ENCODE data around the gene MED1.
"Not testable (repeated sequence)": the region's sequence is repeated elsewhere in the genome, so short reads cannot be mapped to it uniquely, and the experiment has no call there.

MED1 gene

GRCh38 chr17:39410279-39410678, 40.8 kb downstream of the MED1 start:
- no peak for DNase-seq

DNA sequence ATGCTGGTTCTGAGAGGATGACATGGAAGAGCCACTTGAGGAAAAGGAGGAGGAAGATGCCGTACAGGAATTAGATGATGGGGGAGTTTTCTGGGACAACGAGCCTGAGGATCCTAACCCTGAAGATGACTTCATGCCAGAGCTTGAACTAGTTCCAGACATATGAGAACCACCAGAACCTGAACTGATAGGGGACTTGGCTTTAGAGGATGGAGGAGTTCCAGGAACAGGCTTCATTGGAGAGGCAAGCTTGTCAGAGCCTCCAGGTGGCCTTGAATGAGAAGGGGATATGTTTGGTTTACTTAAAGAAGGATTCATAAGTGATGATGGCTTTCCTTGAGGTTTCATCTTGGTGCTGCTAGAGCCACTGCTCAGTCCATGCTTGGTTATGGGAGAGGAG, 42.7 kb downstream of the MED1 start:
- DNase-seq, result no peak

DNA sequence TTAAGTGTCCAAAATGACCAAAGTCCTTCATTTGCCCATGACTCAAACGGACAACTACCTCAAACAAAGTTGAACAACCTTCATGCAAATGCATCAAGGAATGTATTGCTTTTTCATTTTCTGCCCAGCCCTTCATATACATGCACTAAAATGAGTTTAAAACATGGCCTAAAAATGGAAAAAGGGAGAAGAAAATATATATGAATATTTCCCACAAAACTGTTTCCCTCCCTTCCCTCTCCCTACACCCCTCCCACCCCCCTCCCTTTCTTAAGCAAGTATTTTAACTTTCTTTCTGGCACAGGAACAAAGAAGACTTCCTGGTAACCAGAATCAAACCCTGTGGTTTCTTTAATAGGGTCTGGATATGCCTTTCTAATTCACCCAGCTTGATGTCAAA, 44.1 kb downstream of the MED1 start:
- no peak for DNase-seq

DNA sequence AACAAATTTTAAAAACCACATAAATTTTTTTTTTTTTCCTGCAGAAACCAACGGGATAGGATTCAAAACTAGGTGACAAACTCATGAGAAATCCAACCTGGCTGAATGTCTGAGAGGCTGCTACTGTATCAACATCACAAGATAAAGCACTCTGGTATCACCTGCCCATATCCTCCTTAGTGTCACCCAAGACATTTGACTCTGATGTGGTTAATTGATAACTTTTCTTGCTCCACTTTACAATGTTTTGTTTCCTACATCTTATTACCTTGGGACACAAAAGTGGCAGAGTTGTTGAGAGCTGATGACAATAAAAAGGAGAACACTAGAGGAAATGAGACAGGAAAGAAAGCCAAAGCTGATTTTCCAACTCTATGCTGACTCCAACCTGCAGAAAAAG, 45.6 kb downstream of the MED1 start:
- no peak for DNase-seq

DNA sequence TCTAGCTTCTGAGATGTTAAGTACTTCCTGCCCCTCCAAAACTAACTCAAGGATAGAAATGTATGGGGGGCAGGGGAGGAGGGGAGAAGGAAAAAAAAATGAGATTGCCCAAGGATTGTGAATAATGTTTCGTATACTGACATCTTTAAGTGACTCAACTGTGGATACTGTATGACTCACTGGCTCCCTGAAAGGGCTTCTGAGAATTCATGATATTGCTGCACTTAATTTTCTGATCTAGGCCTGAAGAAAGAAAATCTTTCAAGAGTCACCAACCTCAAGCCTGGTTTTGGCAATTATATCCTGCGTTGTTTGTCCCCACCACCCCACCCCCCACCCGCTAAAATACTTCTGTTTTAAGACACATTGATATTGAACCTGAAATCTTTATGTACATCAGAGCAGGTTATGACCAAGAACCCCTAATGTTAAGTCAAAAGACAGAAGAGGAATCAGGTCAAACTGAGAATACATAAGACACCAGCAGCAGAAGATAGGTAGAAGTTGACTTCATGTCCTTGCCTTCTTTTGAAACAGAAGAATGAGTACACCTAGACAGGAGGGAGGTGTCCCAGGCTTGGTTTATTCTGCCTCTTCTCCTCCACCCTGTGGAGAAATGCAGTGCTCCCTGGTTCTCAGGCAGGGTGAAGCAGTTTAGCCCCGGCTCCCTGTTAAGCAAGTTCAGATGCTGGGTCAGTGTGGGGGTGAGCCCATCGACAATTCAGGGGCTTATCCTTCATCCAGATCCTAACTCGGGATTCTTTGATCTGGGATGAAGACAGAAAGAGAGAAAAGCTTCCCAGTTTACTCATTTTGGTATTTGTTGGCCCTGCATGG, 46.3 kb downstream of the MED1 start:
- no peak for DNase-seq

- peak; percentile 39 for DNase-seq
Measured at GRCh38 chr17:39402890-39403605, 48.0 kb downstream of the MED1 start.

DNA sequence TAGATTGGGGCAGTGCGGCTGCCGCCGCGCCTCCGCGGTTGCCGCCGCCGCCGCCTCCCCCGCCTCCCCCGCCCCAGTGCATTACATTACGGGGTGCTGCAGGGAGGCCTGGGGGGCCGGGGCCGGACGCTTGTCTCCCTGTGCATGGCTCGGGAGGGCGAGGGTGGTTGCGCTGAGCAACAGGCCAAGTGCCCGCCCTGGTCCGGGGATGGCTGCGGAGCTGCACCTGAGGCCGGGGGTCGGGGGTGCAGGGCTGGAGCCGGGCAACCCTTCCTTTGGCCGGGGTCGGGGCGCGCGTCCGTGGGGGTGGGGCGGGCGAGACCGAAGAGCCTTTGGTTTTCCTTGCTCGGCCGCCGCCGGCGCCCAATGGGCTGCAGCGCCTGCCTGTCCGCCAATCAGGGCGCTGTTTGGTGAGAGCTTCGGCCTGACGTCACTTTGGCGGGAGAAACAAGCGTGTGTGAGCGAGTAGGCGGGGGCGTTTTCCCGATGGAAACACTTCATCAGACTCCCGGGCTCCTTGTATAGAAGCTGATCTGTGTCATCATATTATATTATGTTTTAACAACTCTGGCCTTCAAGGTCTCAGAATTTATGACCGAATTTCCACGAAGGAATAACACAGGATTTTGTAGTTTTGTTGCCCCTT, 48.7 kb downstream of the MED1 start:
- peak; percentile 98 for DNase-seq

DNA sequence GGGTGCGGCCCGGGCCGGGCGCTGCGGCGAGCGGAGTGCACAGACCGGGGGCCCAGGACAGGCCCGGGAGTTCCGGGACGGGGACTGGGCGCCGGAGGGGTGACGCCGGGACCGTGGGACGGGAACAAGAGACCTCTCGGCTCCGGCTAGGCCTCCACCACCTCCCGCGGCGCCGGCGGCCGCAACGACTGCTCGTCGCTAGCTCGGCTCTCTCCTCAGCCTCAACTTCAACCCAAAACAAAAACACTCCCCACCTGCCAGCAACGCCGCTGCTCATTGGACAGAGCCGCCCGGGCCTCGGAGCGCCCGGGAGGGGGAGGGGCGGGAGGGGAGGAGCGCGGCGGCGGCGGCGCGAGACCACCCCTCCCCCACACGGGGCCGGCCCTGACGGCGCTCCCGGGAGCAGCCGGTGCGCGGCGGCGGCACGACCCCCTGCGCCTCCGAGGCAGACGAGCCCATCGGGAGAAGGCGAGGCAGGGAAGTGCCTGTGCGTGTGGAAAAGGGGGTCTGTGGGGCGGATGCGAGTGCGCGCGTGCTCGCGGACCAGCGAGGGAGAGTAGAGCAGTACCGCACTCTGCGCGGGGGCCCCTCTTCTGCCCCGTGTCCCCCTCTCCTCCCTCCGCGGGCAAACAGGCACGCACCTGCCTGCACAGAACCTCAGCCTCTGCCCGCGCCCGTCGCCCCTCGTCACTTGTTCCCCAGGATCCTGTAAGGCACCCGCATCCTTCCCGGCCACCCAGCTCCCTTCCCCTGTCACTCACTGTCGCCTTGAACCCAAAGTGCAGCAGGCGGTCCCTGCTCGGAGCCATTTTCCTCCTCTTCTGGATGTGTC, 49.4 kb downstream of the MED1 start, which contains the start of gene FBXL20:
TSS of gene FBXL20 (minus strand) at position 215 of the 832 bp plus-strand sequence. CDS start 224 bp downstream, outside the sequence.
- peak; percentile 94 for DNase-seq

DNA sequence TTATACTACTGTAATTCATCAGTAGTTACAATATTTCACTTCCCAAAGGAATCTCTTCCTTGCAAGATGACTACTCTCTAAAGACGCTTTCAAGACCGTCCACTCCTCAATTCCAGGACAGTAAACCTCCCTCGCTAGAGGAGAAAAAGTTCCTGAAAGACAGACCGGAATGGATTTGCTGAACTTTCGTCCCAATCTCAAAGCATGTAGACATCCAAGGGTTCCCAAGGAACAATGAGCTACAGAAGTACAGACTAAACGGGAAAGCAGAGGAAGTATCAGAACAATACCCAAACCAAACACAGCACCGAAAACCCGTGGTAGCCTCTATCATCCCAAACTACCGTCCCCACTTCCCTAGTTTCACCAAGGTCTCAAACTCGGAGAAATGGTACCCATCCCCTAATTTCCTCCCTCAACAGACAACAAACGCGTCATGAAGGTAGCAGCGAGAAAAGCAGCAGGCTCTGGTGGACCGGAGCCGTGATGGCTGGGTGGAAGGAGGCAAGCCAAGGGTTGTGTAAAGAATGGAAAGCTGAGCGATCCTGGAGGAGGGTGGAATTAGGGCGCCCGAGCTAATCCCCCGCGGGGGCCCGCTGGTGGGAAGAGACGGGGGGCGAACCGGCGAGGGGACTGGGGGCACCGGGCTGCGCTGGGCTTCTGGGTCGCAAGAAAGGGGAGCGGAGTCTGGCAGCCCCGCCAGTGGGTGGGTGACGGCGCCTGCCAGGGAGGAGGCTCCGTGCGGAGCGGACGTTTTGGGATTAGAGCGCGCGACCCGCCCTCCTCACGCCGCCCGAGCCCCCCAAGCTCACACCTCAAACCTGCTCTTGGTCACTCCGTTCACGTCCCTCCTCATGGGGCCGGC, 50.3 kb downstream of the MED1 start:
- DNase-seq, result peak; percentile 46

DNA sequence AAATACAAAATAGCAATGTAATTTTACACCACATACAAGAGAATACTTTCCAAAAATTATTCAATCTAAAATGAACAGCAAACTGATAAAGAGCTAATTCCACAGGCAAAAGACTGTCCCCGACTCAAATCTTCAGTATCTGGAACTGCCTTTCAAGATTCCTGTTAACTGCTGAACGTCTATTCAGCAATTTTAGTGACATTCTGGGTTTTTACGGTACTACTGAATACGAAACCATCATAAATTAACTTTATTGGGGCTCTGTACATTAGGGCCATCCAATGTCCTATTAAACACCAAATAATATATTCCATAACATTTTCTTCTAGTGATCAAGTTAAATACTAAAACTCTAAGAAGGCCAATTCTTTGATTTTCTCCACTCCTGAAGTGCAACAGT, 51.3 kb downstream of the MED1 start:
- no peak for DNase-seq

GRCh38 chr17:39393736-39394135, 57.3 kb downstream of the MED1 start:
- DNase-seq, result no peak

DNA sequence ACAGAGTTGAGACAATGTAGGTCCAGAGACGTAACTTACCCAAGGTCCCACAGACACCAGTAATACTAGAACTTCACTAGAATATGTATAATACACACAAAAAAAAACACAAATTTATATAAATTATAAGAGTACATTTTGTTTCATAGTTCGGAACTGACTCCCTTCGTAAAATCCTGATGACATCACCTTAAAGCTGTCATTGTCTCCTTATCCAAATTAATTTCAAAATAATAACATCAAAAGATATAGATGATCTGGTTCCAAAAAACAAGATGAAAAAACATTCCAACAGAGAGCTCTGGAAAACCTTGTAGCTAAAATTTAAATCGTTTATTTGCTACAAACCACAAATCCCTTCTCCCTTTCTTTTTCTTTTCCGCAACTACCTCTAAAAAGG, 59.6 kb downstream of the MED1 start:
- no peak for DNase-seq

- DNase-seq, result no peak
Measured at GRCh38 chr17:39385040-39385439, 66.0 kb downstream of the MED1 start.

DNA sequence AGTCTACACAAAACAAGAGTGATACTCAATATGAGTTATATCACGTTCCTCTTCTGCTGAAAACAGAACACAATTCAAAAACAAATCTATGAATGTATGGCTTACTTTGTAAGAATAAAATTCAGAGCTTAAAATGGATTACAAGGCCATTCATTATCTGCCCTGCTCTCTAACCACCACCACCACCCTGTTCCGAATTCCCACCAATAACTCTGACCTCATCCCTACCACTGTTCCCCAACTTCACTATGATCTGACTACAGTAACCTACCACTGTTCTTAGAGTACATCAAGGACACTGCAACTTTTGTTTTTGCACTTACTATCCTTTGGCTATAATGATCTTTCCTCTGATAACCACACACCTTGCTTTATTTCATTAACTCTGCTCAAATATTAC, 70.9 kb downstream of the MED1 start:
- no peak for DNase-seq

GRCh38 chr17:39376434-39376833, 74.6 kb downstream of the MED1 start:
- DNase-seq, result no peak

- DNase-seq, result not testable (repeated sequence)
Measured at GRCh38 chr17:39367805-39368204, 83.3 kb downstream of the MED1 start.

DNA sequence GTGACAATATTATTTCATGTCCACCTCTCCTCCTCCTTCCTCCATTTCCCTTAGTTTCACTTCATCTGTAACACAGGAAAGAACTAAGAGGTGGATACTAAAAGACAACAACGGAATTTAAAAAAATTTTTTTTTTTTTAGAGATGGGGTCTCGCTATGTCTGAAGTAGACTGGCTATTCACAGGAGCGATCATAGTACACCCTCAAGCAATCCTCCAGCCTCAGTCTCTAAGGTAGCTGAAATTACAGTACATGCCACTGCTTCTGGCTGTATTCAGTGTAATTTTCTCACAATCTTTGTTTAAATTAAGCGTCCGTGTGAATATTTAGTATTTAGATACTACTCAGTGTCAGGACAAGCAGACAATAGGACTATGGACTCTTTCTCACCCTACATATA, 85.2 kb downstream of the MED1 start:
- DNase-seq, result no peak

DNA sequence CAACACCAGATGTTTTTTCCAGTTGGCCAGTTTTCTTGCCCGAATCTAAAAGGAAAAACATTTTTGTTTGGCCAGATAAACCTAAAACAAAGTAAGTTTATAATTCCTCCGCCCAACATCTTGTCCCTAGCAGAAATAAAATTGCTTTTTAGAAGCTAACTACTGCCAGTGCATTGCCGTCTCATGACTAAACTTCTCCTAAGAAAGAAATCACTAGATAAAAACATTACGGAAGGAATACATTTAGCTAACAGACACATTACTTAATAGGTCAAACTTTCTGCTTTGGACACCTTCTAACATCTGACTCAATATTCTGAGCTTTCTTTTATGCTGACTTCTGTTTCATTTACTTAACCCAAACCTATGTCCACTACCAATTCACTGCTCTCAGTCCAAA, 85.8 kb downstream of the MED1 start:
- DNase-seq, result no peak

DNA sequence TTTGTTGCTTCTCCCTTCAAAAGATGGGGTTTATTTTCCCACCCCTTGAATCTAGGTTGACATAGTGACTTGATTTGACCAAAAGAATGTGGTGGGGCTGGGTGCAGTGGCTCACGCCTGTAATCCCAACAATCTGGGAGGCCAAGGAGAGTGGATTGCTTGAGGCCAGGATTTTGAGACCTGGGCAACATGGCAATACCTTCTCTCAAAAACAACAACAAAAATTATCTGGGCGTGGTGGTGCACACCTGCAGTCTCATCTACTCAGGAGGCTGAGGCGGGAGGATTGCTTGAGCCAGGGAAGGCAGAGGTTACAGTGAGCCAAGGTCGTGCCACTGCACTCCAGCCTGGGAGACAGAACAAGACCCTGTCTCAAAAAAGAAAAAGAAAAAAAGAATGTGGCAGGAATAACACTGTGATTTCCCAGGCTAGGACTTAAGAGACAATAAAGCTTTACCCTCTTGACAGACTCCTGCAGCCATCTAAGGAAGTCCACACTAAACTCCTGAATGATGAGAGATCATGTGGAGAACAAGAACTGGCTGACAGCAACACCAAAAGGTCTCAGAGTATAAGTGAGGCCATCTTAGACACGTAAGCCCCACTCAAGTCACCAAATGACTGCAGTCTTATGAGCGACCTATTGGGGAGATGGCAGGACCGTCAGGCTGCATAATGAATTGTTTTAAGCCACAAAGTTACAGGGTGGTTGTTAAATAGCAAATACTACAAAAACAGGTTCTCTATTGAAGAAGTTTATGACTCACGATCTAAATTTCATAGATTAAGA, 86.6 kb downstream of the MED1 start:
- no peak for DNase-seq

- DNase-seq, result no peak
Measured at GRCh38 chr17:39361064-39361463, 90.0 kb downstream of the MED1 start.

DNA sequence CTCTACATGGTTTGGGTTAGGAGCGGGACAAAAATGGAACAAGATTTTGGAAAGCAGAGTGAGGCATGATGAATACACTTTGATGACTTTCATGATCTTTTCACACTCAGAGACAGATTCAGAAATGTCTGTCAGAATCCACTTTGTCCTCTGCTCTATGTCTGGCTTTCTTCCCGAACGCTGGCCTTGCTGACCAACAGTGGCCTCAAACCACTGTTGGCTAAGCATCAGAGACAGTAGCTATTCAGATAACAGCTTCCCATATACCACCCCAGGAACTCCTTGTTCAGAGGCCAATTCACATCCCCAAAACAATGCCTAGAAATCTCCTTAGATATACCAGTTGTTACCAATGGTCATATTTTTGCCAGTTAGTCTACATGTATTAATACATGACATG, 90.5 kb downstream of the MED1 start:
- no peak for DNase-seq
